Common myeloid progenitor, CD34-positive (primary cell): Measurements from ENCODE around the gene ZNF888. TPM values are rescaled to one million over a fixed set of nuclear protein-coding genes. Genes with fewer than 3 reads are reported as not detected.
A peak's percentile ranks its signal among the peaks of the same experiment; 100 is the strongest.

Experiments used
- CTCF ChIA-PET: fragments of 350-600 bp; sonication (Branson Sonifier 250); formaldehyde crosslinking; loops from one replicate; lab custom pipeline; 2021; ENCODE audit warnings: antibody characterized with exemption; lab: Charles Lee
- POLR2A ChIA-PET: fragments of 350-600 bp; sonication (Branson Sonifier 250); formaldehyde crosslinking; loops from one replicate; lab custom pipeline; 2021; ENCODE audit warnings: antibody characterized with exemption; lab: Charles Lee
- DNase-seq, 3 donors: peaks; one replicate each; pipeline versions ENCODE4 v3.0.0 to v3.0.0-alpha.2; 2013
- H3K27ac ChIP-seq, 2 experiments: 1 replicate in 1 of 2; 2 replicates in 1 of 2; pipeline ENCODE4 v1.7.0; 2013; ENCODE audit warnings: inconsistent platforms in 2 of 2, low read length in 2 of 2, mild to moderate bottlenecking in 2 of 2, low read depth in 1 of 2, moderate library complexity in 1 of 2; ENCODE audit not compliant: severe bottlenecking in 2 of 2, insufficient read depth in 1 of 2, poor library complexity in 1 of 2
- H3K27me3 ChIP-seq, 5 experiments: replicated peaks in 2 of 5; 1 replicate in 3 of 5; 2 replicates in 2 of 5; pipeline versions ENCODE4 v1.6.1 to v1.7.0; 2013; ENCODE audit warnings: low read length in 4 of 5, mild to moderate bottlenecking in 2 of 5, moderate library complexity in 2 of 5, inconsistent platforms in 1 of 5; ENCODE audit not compliant: insufficient read depth in 5 of 5, control insufficient read depth in 4 of 5
- H3K36me3 ChIP-seq, 4 experiments: 1 replicate in 2 of 4; 2 replicates in 2 of 4; pipeline versions ENCODE4 v1.6.1 to v1.7.0; 2013; ENCODE audit warnings: low read length in 3 of 4, control low read depth in 1 of 4, mild to moderate bottlenecking in 1 of 4; ENCODE audit not compliant: control insufficient read depth in 4 of 4, insufficient read depth in 4 of 4
- H3K4me1 ChIP-seq, 4 experiments: 1 replicate in 3 of 4; 2 replicates in 1 of 4; pipeline versions ENCODE4 v1.6.1 to v1.7.1; 2013; ENCODE audit warnings: low read length in 3 of 4, mild to moderate bottlenecking in 3 of 4, control low read depth in 1 of 4, inconsistent platforms in 1 of 4, moderate library complexity in 1 of 4; ENCODE audit not compliant: control insufficient read depth in 4 of 4, insufficient read depth in 4 of 4; ENCODE audit errors: control extremely low read depth in 1 of 4
- H3K4me3 ChIP-seq, 7 experiments: 1 replicate in 4 of 7; 2 replicates in 3 of 7; pipeline versions ENCODE4 v1.5.1 to v1.7.0; 2013; ENCODE audit warnings: mild to moderate bottlenecking in 7 of 7, low read length in 6 of 7, moderate library complexity in 6 of 7, inconsistent platforms in 2 of 7, low read depth in 2 of 7, control low read depth in 1 of 7; ENCODE audit not compliant: insufficient read depth in 4 of 7, control insufficient read depth in 1 of 7; ENCODE audit errors: extremely low read depth in 1 of 7
- H3K9me3 ChIP-seq, 5 experiments: 1 replicate in 4 of 5; 2 replicates in 1 of 5; pipeline versions ENCODE4 v1.6.1 to v1.7.1; 2013; ENCODE audit warnings: low read length in 4 of 5, mild to moderate bottlenecking in 2 of 5, inconsistent platforms in 1 of 5, low read depth in 1 of 5, moderate library complexity in 1 of 5; ENCODE audit not compliant: control insufficient read depth in 4 of 5, insufficient read depth in 2 of 5; ENCODE audit errors: control extremely low read depth in 1 of 5
- WGBS: methylation state at CpG from one replicate; pipeline ENCODE4 v1.1.5; 2013; ENCODE audit not compliant: insufficient coverage; 5-methylcytosine and 5-hydroxymethylcytosine counted together
- polyA plus RNA-seq: library from polyadenylated mRNA; unstranded; fragments of 120-200 nt; gene quantifications from one replicate; pipeline ENCODE4 v1.2.1, GENCODE V29; 2013

ZNF888 gene
- 17.5 TPM for polyA plus RNA-seq

GRCh38 chr19:52922841-52923777 lies at the start of gene ZNF888:
TSS of gene ZNF888 (minus strand) at chr19:52923428. CDS start at chr19:52917873, 5,555 bp downstream.
- H3K4me1 ChIP-seq: peaks cover 3 to 27% (median 16%) of the 10 kb centered on the region in 4 experiments
- 0% methylated on average over 22 of the region's 55 CpGs for WGBS
- peaks cover 0 to 7% (median 0%) of the 10 kb centered on the region in 5 experiments for H3K9me3 ChIP-seq
- CTCF ChIA-PET: interaction anchor here (2.1 kb wide), 1 partner anchor 15 kb away, joined by 6 read pairs; no protein-coding TSS in a partner anchor
- POLR2A ChIA-PET: interaction anchor here (1.2 kb wide), 1 partner anchor 17 kb away, joined by 3 read pairs; no protein-coding TSS in a partner anchor
- no peaks in the 10 kb centered on the region for H3K27me3 ChIP-seq
- peak; percentile 84 to 93 (median 91) for DNase-seq
- peak within 1 kb of the TSS; percentile 77 to 95 for H3K27ac ChIP-seq
- H3K36me3 ChIP-seq: peaks cover 0 to 19% (median 10%) of the 10 kb centered on the region in 4 experiments
- H3K4me3 ChIP-seq: peak within 1 kb of the TSS; percentile 62 to 99 (median 88)

GRCh38 chr19:52967772-52968171 lies 44.5 kb upstream of the ZNF888 start:
- no peak overlapping the region for H3K27ac ChIP-seq
- no peaks in the 10 kb centered on the region for H3K27me3 ChIP-seq
- POLR2A ChIA-PET: no interaction called here
- peaks cover 0 to 8% (median 3%) of the 10 kb centered on the region in 4 experiments for H3K4me1 ChIP-seq
- H3K4me3 ChIP-seq: no peak overlapping the region
- peaks cover 2 to 24% (median 5%) of the 10 kb centered on the region in 5 experiments for H3K9me3 ChIP-seq
- peaks cover 0 to 24% (median 9%) of the 10 kb centered on the region in 4 experiments for H3K36me3 ChIP-seq
- no CpG with 5 or more reads among the region's 2 CpGs for WGBS
- CTCF ChIA-PET: no interaction called here
- no peak for DNase-seq

- peak overlapping the region; percentile 46 to 81 for H3K27ac ChIP-seq
- ChIA-PET CTCF (interaction anchor here (1.2 kb wide), 1 partner anchor 16 kb away, joined by 3 read pairs; no protein-coding TSS in a partner anchor), POLR2A (interaction anchor here (0.9 to 2.9 kb wide), 4 partner anchors 20 to 39 kb away, joined by 3 to 15 read pairs (median 4); no protein-coding TSS in a partner anchor)
- peak; percentile 39 to 53 (median 52) for DNase-seq
- no peaks in the 10 kb centered on the region for H3K27me3 ChIP-seq
- H3K36me3 ChIP-seq: peaks cover 4 to 21% (median 18%) of the 10 kb centered on the region in 4 experiments
- H3K9me3 ChIP-seq: peaks cover 0 to 36% (median 23%) of the 10 kb centered on the region in 5 experiments
- peak overlapping the region; percentile 61 to 95 (median 90) for H3K4me3 ChIP-seq
- 0% methylated on average over 7 of the region's 12 CpGs for WGBS
- peaks cover 8 to 16% (median 11%) of the 10 kb centered on the region in 4 experiments for H3K4me1 ChIP-seq
Measured at GRCh38 chr19:52963247-52963618, 40.0 kb upstream of the ZNF888 start.

- ChIA-PET POLR2A (interaction anchor here (0.6 to 2.9 kb wide), 4 partner anchors 20 to 38 kb away, joined by 3 to 15 read pairs (median 4); no protein-coding TSS in a partner anchor), CTCF (interaction anchor here (1.2 kb wide), 1 partner anchor 16 kb away, joined by 3 read pairs; no protein-coding TSS in a partner anchor)
- 0% methylated on average over 53 of the region's 55 CpGs for WGBS
- DNase-seq: peak; percentile 96 to 98 (median 98)
- Histone ChIP-seq H3K9me3 (peaks cover 0 to 38% (median 28%) of the 10 kb centered on the region in 5 experiments), H3K27me3 (no peaks in the 10 kb centered on the region), H3K4me1 (peaks cover 8 to 16% (median 11%) of the 10 kb centered on the region in 4 experiments), H3K4me3 (peak within 1 kb of the TSS; percentile 61 to 95 (median 90)), H3K36me3 (peaks cover 9 to 27% (median 22%) of the 10 kb centered on the region in 4 experiments), H3K27ac (peak within 1 kb of the TSS; percentile 58 to 85)
Measured at GRCh38 chr19:52962394-52963246, 39.4 kb upstream of the ZNF888 start, which contains the start of gene ZNF816. TSS of gene ZNF816 (minus strand) at chr19:52962881. CDS start at chr19:52956089, 6,792 bp downstream.

- WGBS: 37% methylated on average over 5 of the region's 5 CpGs
- no peak for DNase-seq
- Histone ChIP-seq H3K4me1 (peaks cover 8 to 16% (median 11%) of the 10 kb centered on the region in 4 experiments), H3K4me3 (peak overlapping the region; percentile 59 to 95 (median 90)), H3K27ac (peak overlapping the region; percentile 58 to 85), H3K36me3 (peaks cover 10 to 33% (median 27%) of the 10 kb centered on the region in 4 experiments), H3K9me3 (peaks cover 0 to 41% (median 30%) of the 10 kb centered on the region in 5 experiments), H3K27me3 (no peaks in the 10 kb centered on the region)
- POLR2A ChIA-PET: interaction anchor here (2.9 kb wide), 1 partner anchor 19 kb away, joined by 15 read pairs; no protein-coding TSS in a partner anchor
- CTCF ChIA-PET: no interaction called here
Measured at GRCh38 chr19:52961981-52962380, 38.8 kb upstream of the ZNF888 start.

- WGBS: 94% methylated on average over 8 of the region's 11 CpGs
- ChIA-PET POLR2A (no interaction called here), CTCF (interaction anchor here (1.4 to 1.6 kb wide), 2 partner anchors 9 to 13 kb away, joined by 4 to 5 read pairs; no protein-coding TSS in a partner anchor)
- H3K27me3 ChIP-seq: no peaks in the 10 kb centered on the region
- DNase-seq: no peak
- H3K27ac ChIP-seq: no peak overlapping the region
- peaks cover 0 to 59% (median 49%) of the 10 kb centered on the region in 5 experiments for H3K9me3 ChIP-seq
- peaks cover 8 to 16% (median 11%) of the 10 kb centered on the region in 4 experiments for H3K4me1 ChIP-seq
- no peak overlapping the region for H3K4me3 ChIP-seq
- H3K36me3 ChIP-seq: peaks cover 19 to 56% (median 47%) of the 10 kb centered on the region in 4 experiments
Measured at GRCh38 chr19:52959613-52960295, 36.5 kb upstream of the ZNF888 start.
